22Rv1 (cell line): ENCODE data around the gene OR10J4.

Experiments used
- CTCF ChIP-seq: fragments of 450-650 bp; IDR thresholded peaks from 2 replicates; pipeline ENCODE4 v1.5.1; 2017; ENCODE audit warnings: mild to moderate bottlenecking
- ZFX ChIP-seq: fragments of 450-650 bp; IDR thresholded peaks from 2 replicates; pipeline ENCODE4 v1.6.1; 2017; ENCODE audit warnings: antibody characterized with exemption, borderline replicate concordance

- TF ChIP-seq CTCF (no peak), ZFX (no peak)
These were observed 1.0 kb upstream of the OR10J4 start for GRCh38 chr1:159430985-159431384.
